Amygdala (tissue), 56 donors: ENCODE data around the gene RPE.

Experiments used
- DNase-seq, 56 donors: peaks; one replicate each; lab custom pipeline; 2025; lab: John Stamatoyannopoulos, UW

RPE gene

DNA sequence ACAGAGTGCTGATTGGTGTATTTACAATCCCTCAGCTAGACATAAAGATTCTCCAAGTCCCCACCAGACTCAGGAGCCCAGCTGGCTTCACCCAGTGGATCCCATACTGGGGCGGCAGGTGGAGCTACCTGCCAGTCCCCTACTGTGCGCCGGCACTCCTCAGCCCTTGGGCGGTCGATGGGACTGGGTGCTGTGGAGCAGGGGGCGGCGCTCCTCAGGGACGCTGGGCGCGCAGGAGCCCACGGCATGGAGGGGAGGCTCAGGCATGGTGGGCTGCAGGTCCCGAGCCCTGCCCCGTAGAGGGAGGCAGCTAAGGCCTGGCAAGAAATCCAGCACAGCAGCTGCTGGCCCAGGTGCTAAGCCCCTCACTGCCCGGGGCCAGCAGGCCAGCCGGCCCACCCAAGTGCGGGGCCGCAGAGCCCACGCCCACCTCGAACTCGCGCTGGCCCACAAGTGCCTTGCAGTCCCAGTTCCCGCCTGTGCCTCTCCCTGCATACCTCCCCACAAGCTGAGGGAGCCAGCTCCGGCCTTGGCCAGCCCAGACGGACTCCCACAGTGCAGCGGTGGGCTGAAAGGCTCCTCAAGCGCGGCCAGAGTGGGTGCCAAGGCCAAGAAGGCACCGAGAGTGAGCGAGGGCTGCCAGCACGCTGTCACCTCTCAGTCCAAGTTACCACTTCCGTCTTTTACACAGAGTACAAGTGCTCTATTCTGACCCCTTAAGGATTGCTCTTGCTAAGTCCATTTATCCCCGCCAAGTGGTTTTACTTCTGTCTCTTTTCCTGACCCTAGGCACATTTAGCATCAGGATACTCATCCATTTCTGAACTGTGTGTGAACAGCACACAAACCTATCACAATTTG is 1.7 kb upstream of the RPE start:
- no peak for DNase-seq

DNA sequence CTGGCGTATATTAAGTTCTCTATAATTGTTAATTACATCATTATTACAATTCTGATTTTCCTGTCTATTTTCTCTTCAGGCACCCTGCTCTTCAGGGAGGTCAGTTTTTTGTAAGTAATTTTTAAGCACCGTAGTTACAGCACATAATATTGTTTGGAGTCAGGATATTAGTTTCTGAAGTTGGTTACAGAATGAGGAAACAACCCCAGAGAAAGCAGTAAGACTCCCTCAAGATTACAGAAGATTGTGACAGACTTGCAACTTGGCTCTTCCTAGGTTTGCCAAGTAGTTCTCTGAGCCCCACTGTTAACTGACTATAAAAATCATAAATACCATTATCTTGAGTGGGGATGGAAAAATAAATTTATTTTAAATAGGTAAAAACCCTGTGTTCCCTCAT is 921 bp downstream of the RPE start:
- no peak for DNase-seq

DNA sequence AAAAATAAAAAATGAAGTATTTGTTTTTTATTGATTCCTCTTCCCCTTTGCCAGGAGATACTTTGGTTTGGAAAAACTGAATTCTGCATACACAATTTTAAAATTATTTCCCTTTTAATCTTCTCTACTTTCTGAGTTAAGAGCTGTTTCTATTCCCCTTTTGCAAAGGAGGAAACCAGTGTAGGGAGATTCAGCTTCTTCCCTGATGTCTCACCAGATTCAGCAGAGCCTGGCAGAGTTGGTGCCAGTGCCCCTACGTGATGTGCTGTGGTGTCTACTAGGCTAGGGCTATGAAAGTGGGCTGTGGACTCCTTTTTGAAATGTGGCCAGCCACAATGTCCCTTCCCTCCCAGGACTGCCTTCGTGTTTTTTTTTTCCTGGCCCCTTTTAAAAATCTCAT is 2.4 kb downstream of the RPE start:
- no peak for DNase-seq

DNA sequence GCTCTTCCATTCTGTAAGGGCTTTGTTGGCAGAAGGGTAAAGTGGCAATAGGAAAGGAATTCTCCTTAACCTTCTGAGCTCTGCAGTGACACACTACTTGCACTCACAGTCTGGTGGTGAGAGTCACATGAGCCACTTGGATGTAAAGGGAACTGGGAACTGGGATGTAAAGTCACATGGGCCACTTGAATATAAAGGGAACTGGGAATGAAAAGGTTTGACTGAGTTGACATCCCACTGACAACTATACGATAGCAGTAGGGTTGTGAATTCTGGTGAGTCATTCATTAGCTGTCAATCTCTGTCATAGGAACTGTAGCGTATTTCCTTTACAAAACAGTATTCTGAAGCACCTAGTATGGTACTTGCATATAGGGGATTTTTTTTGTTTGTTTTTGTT is 5.5 kb downstream of the RPE start:
- no peak for DNase-seq

DNA sequence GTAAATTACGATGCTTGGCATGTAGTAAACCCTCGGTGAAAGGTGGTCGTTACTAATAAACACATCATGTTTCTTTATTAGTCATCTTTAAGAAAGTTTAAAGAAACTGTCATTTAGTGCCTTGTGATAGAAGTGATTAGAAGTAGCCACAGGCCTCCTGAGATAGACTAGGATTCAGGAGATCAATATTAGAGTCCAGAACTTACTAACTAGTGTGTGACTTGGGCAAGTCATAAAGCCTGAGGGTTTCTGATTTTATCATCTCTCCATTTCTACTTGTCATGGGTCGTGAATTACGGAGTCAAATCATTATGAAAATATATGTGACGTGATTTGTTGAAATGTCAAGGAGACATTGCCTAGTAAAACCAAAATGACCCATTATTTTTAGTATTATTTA is 6.7 kb downstream of the RPE start:
- DNase-seq = no peak

DNA sequence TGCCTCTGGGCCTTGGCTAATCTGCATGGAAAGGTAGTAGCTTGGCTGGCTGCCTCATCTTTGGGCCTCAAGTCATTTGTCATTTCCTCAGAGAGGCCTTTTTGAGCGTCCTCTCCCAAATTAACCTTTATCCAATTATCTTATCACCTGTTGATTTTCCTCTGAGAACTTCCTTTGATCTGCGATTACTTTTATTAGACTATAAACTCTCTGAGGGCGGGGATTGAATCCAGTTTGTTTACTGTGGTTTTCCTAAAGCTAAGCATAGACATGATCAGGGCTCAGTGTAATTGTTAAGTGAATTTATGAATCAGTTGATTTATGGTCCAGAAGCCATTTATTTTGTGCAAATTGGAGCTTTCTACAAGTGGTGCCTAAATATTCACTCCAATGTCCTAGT is 7.5 kb downstream of the RPE start:
- no peak for DNase-seq

DNA sequence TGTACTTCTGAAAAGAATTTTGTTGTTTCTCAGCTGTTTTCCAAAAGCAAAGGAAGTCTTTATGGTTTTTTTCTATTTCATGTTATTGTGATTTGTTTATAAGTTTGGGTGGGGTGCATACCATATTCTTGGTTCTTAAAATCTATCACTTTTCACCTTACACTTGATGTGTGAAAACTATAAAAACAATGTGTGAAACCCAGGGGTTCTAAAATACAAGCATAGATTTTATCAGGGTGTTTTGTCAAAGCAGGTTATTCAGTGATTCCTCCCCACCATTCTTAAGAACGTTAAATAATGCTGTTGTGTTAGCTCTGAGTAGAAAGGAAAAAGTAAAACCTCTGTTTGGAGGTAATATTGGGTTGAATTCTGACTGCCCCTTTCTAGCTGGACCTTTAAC is 17.7 kb downstream of the RPE start:
- DNase-seq = no peak

DNA sequence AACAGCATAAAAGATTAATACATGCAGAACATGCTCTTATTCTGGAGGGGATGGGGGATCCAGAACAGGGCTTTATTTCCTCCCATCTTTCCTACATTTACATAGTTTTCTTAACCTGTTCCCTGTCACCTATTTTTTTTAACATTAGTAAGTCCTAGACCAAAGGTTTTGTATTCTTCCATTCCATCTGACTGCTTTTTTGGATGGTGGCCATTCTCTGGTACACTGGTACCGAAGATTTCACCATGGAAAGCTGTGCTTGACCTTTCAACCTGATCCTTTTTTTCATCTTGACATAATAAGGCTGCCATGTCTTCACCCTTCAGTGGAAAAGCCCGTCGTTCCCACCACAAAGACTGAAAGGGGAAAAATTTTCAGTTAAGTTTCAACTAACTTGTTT is 20.4 kb downstream of the RPE start:
- DNase-seq = no peak

DNA sequence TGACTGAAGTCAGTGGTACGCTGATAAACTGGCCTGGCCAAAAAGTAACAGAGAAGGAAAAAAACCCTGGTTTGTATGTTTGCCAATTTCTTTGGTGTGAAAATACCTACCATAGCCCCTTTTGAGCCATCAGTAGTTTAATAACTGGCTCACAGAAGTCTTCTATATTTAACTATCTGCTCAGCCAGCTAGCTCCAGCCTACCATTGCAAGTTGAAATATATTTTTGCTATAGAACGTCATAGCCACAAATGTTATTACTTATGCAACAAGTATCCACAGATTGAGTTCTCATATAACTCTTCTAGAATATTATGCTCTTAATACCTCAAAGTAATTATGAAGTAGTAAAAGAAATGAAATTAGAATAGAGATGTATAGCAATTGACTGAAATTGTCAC is 25.2 kb downstream of the RPE start:
- DNase-seq = no peak

DNA sequence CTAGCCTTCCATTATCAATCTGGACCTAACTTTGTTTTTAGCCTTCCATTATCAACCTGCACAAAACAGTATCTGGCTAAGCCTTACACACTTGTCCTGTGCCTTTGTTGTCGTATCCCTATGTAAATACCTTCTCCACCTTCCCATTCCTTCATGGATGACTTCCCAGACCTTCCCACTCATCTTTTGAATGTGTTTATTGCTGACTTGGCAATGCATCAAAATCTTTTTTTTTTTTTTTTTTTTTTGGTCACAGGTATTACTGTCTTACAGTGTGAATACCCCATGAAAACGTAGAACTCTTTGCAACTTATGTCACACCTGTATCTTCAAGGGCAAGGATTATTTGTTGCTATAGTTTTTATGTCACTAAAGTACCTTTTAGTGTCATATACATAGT is 25.7 kb downstream of the RPE start:
- DNase-seq = no peak

DNA sequence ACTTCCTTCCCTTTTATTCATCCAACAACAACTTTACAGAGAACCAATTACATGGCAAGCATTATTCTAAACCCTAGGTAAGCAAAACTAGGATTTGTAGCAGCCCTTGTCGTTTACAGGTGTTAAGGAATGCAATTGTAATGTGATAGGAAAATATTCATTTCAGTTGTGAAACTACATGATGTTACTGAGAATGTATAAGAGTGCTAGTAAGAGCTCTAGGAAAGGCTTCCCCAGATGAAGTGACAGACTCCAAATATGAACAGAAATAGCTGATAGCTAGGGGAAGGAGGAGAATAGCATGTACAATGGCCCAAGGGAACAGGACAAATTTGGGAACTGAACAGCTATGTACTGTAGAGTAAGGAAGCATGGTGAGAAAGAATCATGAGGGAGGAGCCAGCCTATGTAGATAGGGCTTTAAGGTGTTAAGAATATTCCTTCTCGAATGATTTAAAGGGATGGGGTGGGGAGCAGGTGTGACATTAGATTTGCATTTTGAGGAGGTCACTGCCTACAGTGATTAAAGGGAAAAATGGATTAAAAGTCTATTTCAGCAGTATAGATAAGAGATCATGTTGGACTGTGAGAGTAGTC is 31.7 kb downstream of the RPE start:
- DNase-seq = no peak

DNA sequence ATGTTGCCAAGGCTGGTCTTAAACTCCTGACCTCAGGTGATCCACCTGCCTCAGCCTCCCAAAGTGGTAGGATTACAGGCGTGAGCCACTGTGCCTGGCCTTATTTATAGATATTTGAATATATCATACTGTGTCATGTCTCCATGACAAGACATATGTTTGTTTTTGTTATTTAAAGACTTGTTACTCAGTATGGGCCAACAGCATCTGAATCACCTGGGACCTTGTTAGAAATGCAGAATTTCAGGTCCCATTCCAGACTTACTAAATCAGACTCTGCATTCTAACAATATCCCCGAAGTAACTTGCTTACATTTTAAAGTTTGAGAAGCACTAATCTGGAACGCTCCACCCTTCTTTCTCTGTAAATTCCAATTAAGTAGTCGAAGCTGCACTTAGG is 33.2 kb downstream of the RPE start:
- no peak for DNase-seq

DNA sequence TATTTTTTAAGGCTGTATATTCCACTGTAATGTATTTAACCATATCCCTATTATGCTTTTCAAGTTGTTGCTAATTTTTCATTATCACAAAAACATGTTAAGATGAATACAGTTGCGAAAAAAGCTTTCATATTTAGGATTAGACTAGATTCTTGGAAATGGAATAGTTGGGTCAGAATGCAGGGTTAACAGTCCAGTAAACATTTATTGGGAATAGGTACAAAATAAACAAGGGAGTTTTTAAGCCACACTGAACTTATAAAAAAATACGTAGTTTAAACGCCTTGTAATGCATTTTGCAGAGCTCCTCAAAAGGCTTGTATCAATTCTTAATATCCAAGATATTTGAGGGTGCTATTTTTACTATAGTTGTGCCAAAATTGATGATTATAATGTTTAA is 35.6 kb downstream of the RPE start:
- no peak for DNase-seq

DNA sequence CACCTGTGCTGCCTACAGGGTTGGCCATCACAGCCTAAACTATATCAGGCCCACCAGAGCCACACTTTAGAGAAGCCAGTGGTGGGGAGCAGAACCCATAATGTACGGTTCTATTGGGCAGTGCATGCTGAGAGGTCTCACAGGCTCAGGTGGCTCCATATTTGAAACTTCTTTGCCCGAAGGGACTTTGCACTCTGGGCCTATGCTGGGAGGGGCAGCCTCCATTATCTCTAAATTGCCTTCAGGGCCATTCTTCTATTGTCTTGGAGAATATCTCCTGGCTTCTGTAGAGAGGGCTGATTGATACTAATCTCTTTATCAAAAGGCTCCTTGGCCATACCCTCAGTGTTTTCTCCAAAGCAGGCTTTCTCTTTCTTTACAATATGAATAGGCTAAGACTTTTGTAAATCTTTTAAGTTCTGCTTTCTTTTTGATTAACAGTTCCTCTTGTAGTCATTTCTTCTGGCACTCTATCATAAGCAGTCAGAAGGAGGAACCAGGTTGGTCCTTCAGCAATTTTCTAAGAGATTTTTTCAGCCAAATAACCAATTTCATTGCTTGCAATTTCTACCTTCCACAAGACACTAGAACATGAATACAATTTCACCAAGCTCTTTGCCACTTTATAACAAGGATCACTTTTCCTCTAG is 44.5 kb downstream of the RPE start:
- DNase-seq = no peak

DNA sequence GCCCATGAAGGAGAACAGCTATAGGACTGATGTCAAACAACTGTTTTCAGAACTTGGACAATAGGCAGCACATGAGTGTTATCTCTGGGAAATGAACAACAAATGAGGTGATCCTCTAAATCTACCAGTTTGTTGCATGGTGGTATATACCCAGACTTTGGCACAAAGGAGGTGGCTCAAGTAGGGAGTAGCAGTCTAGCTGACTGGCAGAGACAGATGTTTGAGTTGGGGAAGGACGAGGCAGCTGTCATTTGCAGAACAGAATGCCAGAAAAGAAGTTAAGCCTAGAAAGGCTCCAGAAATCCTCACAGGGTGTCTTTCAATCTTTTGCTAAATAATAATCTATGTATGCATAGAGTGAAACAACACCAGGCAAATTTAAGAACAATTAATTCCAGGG is 47.4 kb downstream of the RPE start:
- DNase-seq = no peak

DNA sequence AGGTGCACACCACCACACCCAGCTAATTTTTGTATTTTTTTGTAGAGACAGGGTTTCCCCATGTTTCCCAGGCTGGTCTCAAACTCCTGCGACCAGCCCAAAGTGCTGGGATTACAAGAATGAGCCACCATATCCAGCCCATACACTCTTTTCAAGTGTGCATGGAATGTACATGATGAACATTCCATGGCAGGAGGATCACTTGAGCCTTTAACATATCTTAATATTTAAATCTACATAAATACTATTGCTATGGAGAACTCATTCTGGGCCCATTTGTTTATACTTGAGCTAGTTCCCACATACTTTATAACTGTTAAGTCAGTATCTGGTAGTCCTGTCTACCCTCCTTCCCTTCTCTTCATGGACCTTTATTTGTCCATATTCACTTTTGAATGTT is 48.4 kb downstream of the RPE start:
- DNase-seq = no peak

DNA sequence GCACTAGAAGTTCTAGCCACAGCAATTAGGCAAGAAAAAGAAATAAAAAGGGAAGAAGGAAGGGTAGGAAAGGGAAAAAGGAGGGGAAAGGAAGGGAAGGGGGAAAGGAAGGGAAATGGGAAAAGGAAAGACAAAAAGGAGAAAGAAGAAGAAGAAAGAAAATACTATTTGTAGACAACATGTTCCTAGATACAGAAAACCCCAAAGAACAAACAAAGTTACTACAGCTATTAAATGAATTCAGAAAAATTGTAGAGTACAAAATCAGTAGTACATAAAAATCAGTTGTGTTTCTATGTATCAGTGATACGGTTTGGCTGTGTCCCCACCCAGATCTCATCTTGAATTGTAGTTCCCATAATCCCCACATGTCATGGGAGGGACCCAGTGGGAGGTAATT is 52.3 kb downstream of the RPE start:
- no peak for DNase-seq

DNA sequence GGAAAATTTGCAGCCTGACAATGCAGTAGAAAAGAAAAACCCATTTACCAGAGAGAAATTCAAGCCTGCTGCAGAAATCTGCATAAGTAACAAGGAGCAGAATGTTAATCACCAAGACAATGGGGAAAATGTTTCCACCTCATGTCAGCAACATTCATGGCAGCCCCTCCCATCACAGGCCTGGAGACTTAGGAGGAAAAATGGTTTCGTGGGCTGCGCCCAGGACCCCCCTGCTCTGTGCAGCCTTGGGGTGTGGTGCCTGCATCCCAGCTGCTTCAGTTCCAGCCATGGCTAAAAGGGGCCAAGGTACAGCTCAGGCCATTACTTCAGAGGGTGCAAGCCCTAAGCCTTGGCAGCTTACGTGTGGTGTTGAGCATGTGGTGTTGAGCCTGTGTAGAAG is 53.4 kb downstream of the RPE start:
- no peak for DNase-seq

DNA sequence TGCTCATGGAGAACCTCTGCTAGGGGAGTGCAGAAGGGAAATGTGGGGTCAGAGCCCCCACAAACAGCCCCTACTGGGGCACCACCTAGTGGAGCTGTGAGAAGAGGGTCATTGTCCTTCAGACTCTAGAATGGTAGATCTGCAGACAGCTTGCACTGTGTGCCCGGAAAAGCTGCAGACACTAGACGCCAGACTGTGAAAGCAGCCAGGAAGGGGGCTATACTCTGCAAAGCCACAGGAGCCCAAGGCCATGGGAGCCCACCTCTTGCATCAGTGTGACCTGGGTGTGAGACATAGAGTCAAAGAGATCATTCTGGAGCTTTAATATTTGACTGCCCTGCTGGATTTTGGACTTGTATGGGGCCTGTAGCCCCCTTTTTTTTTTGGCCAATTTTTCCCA is 60.9 kb downstream of the RPE start:
- DNase-seq = no peak
